Common myeloid progenitor, CD34-positive (primary cell): ENCODE results near the gene COL23A1.

Experiments
- CTCF ChIA-PET: fragments of 350-600 bp; sonication (Branson Sonifier 250); formaldehyde crosslinking; loops from one replicate; lab custom pipeline; 2021; ENCODE audit warnings: antibody characterized with exemption; lab: Charles Lee
- POLR2A ChIA-PET: fragments of 350-600 bp; sonication (Branson Sonifier 250); formaldehyde crosslinking; loops from one replicate; lab custom pipeline; 2021; ENCODE audit warnings: antibody characterized with exemption; lab: Charles Lee
- DNase-seq, 3 donors: peaks; one replicate each; pipeline versions ENCODE4 v3.0.0 to v3.0.0-alpha.2; 2013
- H3K27ac ChIP-seq, 2 experiments: 1 replicate in 1 of 2; 2 replicates in 1 of 2; pipeline ENCODE4 v1.7.0; 2013; ENCODE audit warnings: inconsistent platforms in 2 of 2, low read length in 2 of 2, mild to moderate bottlenecking in 2 of 2, low read depth in 1 of 2, moderate library complexity in 1 of 2; ENCODE audit not compliant: severe bottlenecking in 2 of 2, insufficient read depth in 1 of 2, poor library complexity in 1 of 2
- H3K27me3 ChIP-seq, 5 experiments: replicated peaks in 2 of 5; 1 replicate in 3 of 5; 2 replicates in 2 of 5; pipeline versions ENCODE4 v1.6.1 to v1.7.0; 2013; ENCODE audit warnings: low read length in 4 of 5, mild to moderate bottlenecking in 2 of 5, moderate library complexity in 2 of 5, inconsistent platforms in 1 of 5; ENCODE audit not compliant: insufficient read depth in 5 of 5, control insufficient read depth in 4 of 5
- H3K36me3 ChIP-seq, 4 experiments: 1 replicate in 2 of 4; 2 replicates in 2 of 4; pipeline versions ENCODE4 v1.6.1 to v1.7.0; 2013; ENCODE audit warnings: low read length in 3 of 4, control low read depth in 1 of 4, mild to moderate bottlenecking in 1 of 4; ENCODE audit not compliant: control insufficient read depth in 4 of 4, insufficient read depth in 4 of 4
- H3K4me1 ChIP-seq, 4 experiments: 1 replicate in 3 of 4; 2 replicates in 1 of 4; pipeline versions ENCODE4 v1.6.1 to v1.7.1; 2013; ENCODE audit warnings: low read length in 3 of 4, mild to moderate bottlenecking in 3 of 4, control low read depth in 1 of 4, inconsistent platforms in 1 of 4, moderate library complexity in 1 of 4; ENCODE audit not compliant: control insufficient read depth in 4 of 4, insufficient read depth in 4 of 4; ENCODE audit errors: control extremely low read depth in 1 of 4
- H3K4me3 ChIP-seq, 7 experiments: 1 replicate in 4 of 7; 2 replicates in 3 of 7; pipeline versions ENCODE4 v1.5.1 to v1.7.0; 2013; ENCODE audit warnings: mild to moderate bottlenecking in 7 of 7, low read length in 6 of 7, moderate library complexity in 6 of 7, inconsistent platforms in 2 of 7, low read depth in 2 of 7, control low read depth in 1 of 7; ENCODE audit not compliant: insufficient read depth in 4 of 7, control insufficient read depth in 1 of 7; ENCODE audit errors: extremely low read depth in 1 of 7
- H3K9me3 ChIP-seq, 5 experiments: 1 replicate in 4 of 5; 2 replicates in 1 of 5; pipeline versions ENCODE4 v1.6.1 to v1.7.1; 2013; ENCODE audit warnings: low read length in 4 of 5, mild to moderate bottlenecking in 2 of 5, inconsistent platforms in 1 of 5, low read depth in 1 of 5, moderate library complexity in 1 of 5; ENCODE audit not compliant: control insufficient read depth in 4 of 5, insufficient read depth in 2 of 5; ENCODE audit errors: control extremely low read depth in 1 of 5
- WGBS: methylation state at CpG from one replicate; pipeline ENCODE4 v1.1.5; 2013; ENCODE audit not compliant: insufficient coverage; 5-methylcytosine and 5-hydroxymethylcytosine counted together

The COL23A1 gene

DNA sequence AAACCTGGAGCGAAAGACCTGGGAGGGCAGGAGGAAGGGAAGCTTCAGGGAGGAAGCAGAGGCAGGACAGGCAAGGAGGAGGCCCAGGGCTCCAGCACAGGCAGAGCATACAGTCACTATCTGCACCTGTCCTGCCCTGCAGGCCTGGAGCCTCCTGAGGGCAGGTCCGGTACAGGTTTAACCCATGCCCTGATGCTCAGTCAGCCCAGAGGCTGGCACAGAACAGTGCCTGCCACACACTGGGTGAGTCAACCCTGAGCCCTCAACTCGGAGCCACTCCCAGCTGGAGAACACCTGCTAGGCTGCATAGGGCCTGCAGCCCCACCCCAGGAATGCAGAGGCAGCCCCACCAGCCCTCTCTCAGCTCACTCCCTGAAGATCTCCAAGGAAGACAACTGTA lies 196.1 kb downstream of the COL23A1 start:
- peaks cover 0 to 4% (median 0%) of the 10 kb centered on the region in 5 experiments for H3K9me3 ChIP-seq
- peaks cover 0 to 4% (median 2%) of the 10 kb centered on the region in 5 experiments for H3K27me3 ChIP-seq
- no peak overlapping the region for H3K4me3 ChIP-seq
- WGBS, result 100% methylated on average over 2 of the region's 3 CpGs
- no peak for DNase-seq
- no peak overlapping the region for H3K27ac ChIP-seq
- H3K4me1 ChIP-seq, result peaks cover 0 to 3% (median 0%) of the 10 kb centered on the region in 4 experiments
- H3K36me3 ChIP-seq, result no peaks in the 10 kb centered on the region
- ChIA-PET CTCF (no interaction called here), POLR2A (no interaction called here)

DNA sequence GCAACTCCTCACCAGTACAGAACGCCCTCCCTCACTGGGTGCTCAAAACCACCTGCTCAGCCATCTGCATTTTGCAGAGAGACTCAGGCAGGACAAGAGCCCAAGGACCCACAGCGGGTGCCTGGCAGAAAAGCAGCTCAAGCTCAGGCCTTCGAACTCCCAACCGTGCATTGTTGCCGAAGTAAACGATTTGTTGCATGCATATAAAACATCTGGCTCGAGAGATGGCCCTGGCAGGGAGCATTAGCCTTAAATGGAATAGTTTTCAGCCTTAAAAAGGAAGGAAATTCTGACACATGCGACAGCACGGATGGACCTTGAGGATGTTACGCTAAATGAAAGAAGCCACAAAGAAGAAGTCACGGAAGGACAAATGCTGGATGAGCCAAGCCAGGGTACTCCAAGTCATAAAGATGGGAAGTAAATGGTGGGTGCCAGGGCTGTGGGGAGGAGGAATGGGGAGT lies 197.2 kb downstream of the COL23A1 start:
- 82% methylated on average over 11 of the region's 11 CpGs for WGBS
- POLR2A ChIA-PET, result no interaction called here
- DNase-seq, result no peak
- Histone ChIP-seq H3K9me3 (peaks cover 0 to 4% (median 0%) of the 10 kb centered on the region in 5 experiments), H3K27me3 (peaks cover 0 to 4% (median 0%) of the 10 kb centered on the region in 5 experiments), H3K4me1 (peaks cover 0 to 3% (median 0%) of the 10 kb centered on the region in 4 experiments), H3K36me3 (no peaks in the 10 kb centered on the region), H3K27ac (no peak overlapping the region), H3K4me3 (no peak overlapping the region)
- CTCF ChIA-PET, result no interaction called here

DNA sequence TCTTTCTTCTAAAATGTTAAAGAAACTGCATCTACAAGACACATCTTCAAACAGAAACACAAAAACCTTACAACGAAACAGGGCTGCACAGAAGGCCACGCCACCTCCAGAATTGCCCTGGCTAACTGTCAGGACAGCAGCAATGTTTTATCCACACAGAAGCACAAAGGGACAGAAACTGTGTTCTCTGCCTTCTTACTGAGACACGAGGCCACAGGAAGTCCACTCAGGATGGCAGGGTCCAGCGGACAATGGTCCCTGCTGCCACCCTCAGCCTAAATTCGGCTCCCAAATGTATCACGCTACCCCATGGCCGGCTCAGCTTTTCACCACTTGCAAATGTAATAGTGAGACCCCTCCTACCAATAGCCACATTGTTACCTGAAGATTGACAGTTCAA lies 197.8 kb downstream of the COL23A1 start:
- DNase-seq, result no peak
- H3K27me3 ChIP-seq, result peaks cover 0 to 4% (median 0%) of the 10 kb centered on the region in 5 experiments
- POLR2A ChIA-PET, result no interaction called here
- peaks cover 0 to 3% (median 0%) of the 10 kb centered on the region in 4 experiments for H3K4me1 ChIP-seq
- peaks cover 0 to 4% (median 0%) of the 10 kb centered on the region in 5 experiments for H3K9me3 ChIP-seq
- CTCF ChIA-PET, result no interaction called here
- H3K4me3 ChIP-seq, result no peak overlapping the region
- H3K27ac ChIP-seq, result no peak overlapping the region
- WGBS, result 93% methylated on average over 7 of the region's 7 CpGs
- no peaks in the 10 kb centered on the region for H3K36me3 ChIP-seq

DNA sequence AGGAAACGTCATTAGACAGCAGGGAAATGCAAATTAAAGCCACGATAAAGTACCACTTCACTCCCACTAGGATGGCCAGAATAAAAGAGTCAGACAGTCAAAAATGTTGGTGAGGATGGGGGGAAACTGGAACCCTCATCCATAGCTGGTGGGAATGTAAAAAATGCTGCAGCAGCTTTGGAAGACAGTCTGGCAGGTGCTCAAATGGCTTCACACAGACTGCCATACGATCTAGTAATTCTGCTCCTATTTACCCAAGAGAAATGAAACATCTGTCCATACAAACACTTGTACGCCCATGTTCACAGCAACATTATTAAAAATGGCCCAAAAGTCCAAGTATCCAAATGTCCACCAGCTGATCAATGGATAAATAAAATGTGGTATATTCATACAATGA lies 198.7 kb downstream of the COL23A1 start:
- no peak overlapping the region for H3K4me3 ChIP-seq
- ChIA-PET CTCF (no interaction called here), POLR2A (no interaction called here)
- WGBS, result 64% methylated on average over 3 of the region's 4 CpGs
- H3K9me3 ChIP-seq, result peaks cover 0 to 4% (median 0%) of the 10 kb centered on the region in 5 experiments
- DNase-seq, result no peak
- no peaks in the 10 kb centered on the region for H3K36me3 ChIP-seq
- peaks cover 0 to 3% (median 0%) of the 10 kb centered on the region in 4 experiments for H3K4me1 ChIP-seq
- H3K27me3 ChIP-seq, result peaks cover 0 to 4% (median 0%) of the 10 kb centered on the region in 5 experiments
- no peak overlapping the region for H3K27ac ChIP-seq

DNA sequence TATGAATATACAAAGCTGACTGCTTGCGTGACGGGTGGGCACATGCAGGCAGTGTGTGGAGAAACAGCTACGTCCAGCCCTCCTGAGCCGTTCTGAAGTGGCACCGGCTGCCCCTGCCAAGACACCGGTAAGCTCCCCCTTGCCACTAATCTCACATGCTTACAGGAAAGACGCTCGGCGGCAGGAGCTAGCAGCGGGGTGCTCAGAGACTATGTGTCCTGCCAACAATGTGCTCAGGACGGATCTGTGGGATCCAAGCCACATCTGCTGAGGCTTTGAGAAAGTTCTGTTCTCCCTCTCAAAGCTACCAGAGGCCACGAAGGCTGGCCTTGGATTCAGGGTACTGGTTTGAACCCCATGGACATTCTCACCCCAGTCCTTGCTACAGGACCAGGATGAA lies 200.4 kb downstream of the COL23A1 start:
- POLR2A ChIA-PET, result no interaction called here
- peaks cover 0 to 3% (median 0%) of the 10 kb centered on the region in 4 experiments for H3K4me1 ChIP-seq
- no peak overlapping the region for H3K27ac ChIP-seq
- DNase-seq, result no peak
- peaks cover 0 to 12% (median 5%) of the 10 kb centered on the region in 5 experiments for H3K27me3 ChIP-seq
- H3K4me3 ChIP-seq, result no peak overlapping the region
- peaks cover 0 to 4% (median 0%) of the 10 kb centered on the region in 5 experiments for H3K9me3 ChIP-seq
- H3K36me3 ChIP-seq, result no peaks in the 10 kb centered on the region
- CTCF ChIA-PET, result interaction anchor here (1.2 to 1.5 kb wide), 2 partner anchors 9 to 10 kb away, joined by 3 read pairs; no protein-coding TSS in a partner anchor
- WGBS, result 98% methylated on average over 11 of the region's 12 CpGs

DNA sequence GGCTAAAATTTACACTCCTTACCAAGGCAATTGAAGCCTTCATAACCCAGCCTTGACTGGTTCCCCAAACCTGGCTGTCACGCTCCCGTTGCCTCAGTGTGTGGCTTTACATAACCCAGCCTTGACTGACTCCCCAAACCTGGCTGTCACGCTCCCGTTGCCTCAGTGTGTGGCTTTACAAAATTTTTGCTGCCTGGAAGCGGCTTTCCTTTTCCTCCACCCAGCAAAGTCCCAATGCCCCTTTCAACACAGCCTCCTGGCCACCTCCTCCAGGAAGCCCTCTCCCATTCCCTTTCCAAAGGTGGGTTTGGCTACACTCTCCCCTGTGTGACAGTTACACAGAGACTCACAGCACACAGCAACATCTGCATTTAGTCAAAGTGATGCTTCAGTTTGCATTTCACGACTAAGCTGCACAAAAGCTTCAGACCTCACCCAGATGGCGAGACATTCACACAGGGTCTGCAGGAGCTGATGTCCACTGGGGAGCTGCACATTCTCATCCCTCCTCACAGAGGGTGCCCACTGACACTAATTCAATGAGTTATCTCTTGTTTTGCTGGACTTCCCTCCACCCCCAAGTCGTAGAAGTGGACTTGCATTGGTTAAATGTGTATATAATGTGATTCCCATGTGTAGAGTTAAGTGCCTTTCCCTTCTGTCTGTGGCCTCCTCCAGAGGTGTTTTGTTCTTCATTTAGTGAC lies 201.0 kb downstream of the COL23A1 start:
- no peaks in the 10 kb centered on the region for H3K36me3 ChIP-seq
- no peak overlapping the region for H3K27ac ChIP-seq
- no peak for DNase-seq
- CTCF ChIA-PET, result interaction anchor here (1.5 kb wide), 1 partner anchor 10 kb away, joined by 3 read pairs; no protein-coding TSS in a partner anchor
- POLR2A ChIA-PET, result no interaction called here
- H3K27me3 ChIP-seq, result peaks cover 0 to 17% (median 5%) of the 10 kb centered on the region in 5 experiments
- peaks cover 0 to 3% (median 0%) of the 10 kb centered on the region in 4 experiments for H3K4me1 ChIP-seq
- peaks cover 0 to 4% (median 0%) of the 10 kb centered on the region in 5 experiments for H3K9me3 ChIP-seq
- 88% methylated on average over 7 of the region's 8 CpGs for WGBS
- no peak overlapping the region for H3K4me3 ChIP-seq

DNA sequence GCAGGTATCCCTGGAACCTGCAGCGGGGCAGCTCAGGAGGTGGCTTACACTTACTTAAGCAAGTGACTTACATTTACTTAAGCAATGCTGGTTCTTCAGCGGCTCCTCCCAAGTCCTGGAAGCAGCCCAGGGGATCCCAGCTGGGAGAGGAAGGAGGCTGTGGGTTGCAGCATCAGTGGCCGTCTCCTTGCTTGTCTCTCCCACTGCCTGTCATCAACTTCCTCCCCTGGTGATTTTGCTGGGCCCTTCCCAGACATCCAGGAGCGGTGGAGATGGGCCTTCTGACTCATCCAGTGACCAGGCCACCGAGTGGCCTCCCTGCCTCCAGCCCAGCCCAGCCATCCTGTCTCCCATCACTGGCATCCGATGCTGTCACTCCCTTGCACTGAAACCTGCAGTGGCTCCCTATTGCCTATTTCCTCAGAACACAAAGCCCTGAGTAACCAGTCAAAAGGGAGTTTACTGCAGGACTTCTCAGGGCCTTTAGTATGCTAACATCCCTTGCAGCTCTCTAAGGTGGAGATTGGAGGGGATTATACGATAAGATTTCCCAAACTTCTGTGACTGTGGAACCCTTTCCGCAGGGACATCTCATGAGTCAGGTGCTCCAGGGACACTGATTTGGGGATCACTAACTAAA lies 201.7 kb downstream of the COL23A1 start:
- no peak overlapping the region for H3K4me3 ChIP-seq
- no peak for DNase-seq
- ChIA-PET POLR2A (no interaction called here), CTCF (no interaction called here)
- H3K27me3 ChIP-seq, result peaks cover 0 to 22% (median 9%) of the 10 kb centered on the region in 5 experiments
- H3K36me3 ChIP-seq, result no peaks in the 10 kb centered on the region
- peaks cover 0 to 3% (median 0%) of the 10 kb centered on the region in 4 experiments for H3K4me1 ChIP-seq
- H3K9me3 ChIP-seq, result peaks cover 0 to 4% (median 0%) of the 10 kb centered on the region in 5 experiments
- WGBS, result 96% methylated on average over 6 of the region's 8 CpGs
- no peak overlapping the region for H3K27ac ChIP-seq
